H1 (cell line): ENCODE results near the gene SLC2A4. TPM values are rescaled to one million over a fixed set of nuclear protein-coding genes. Genes with fewer than 3 reads are reported as not detected.

Source experiments
- CTCF ChIA-PET: fragments of 300-600 bp; sonication (Branson Sonifier 250); formaldehyde crosslinking; loops from one replicate; lab custom pipeline; 2021; ENCODE audit not compliant: partially characterized antibody; lab: Charles Lee
- POLR2A ChIA-PET: fragments of 300-600 bp; sonication (Branson Sonifier 250); formaldehyde crosslinking; loops from one replicate; lab custom pipeline; 2021; ENCODE audit warnings: inconsistent platforms; ENCODE audit not compliant: partially characterized antibody; lab: Charles Lee
- DNase-seq, 2 experiments: peaks; one replicate each; pipeline versions ENCODE4 v3.0.0 to v3.0.0-alpha.2; 2010 to 2022; ENCODE audit warnings: low spot score in 2 of 2, low read depth in 1 of 2, mixed read lengths in 1 of 2
- FAIRE-seq: peaks from 2 replicates; lab custom pipeline; 2011; peaks lifted over from hg19 to GRCh38; lab: Jason Lieb, UNC
- H2AFZ ChIP-seq: 2 replicates; pipeline ENCODE4 v1.8.1; 2012; ENCODE audit warnings: low read length, inconsistent platforms
- H2AK5ac ChIP-seq: 2 replicates; pipeline ENCODE4 v1.6.1; 2013; ENCODE audit warnings: low read depth, low read length
- H2BK120ac ChIP-seq: replicated peaks from 2 replicates; pipeline ENCODE3; 2013; ENCODE audit warnings: low read depth, low read length, inconsistent platforms
- H2BK12ac ChIP-seq: 2 replicates; pipeline ENCODE4 v1.6.1; 2013; ENCODE audit warnings: low read depth, low read length
- H2BK15ac ChIP-seq: 2 replicates; pipeline ENCODE4 v1.6.1; 2013; ENCODE audit warnings: low read length
- H2BK20ac ChIP-seq: 2 replicates; pipeline ENCODE4 v1.6.1; 2013; ENCODE audit warnings: low read length
- H2BK5ac ChIP-seq: 2 replicates; pipeline ENCODE4 v1.6.1; 2013; ENCODE audit warnings: low read depth, low read length
- H3K14ac ChIP-seq: 2 replicates; pipeline ENCODE4 v1.6.1; 2013; ENCODE audit warnings: inconsistent platforms; ENCODE audit not compliant: insufficient read length
- H3K18ac ChIP-seq: 2 replicates; pipeline ENCODE4 v1.6.1; 2013; ENCODE audit warnings: low read length; ENCODE audit errors: extremely low read depth
- H3K23ac ChIP-seq: 2 replicates; pipeline ENCODE4 v1.6.1; 2013; ENCODE audit warnings: inconsistent platforms; ENCODE audit not compliant: insufficient read length
- H3K23me2 ChIP-seq: 2 replicates; pipeline ENCODE4 v1.6.1; 2013; ENCODE audit warnings: low read depth, low read length
- H3K27ac ChIP-seq: 2 replicates; pipeline ENCODE4 v1.6.1; 2011; ENCODE audit warnings: low read depth, low read length, inconsistent platforms
- H3K27me3 ChIP-seq, 4 experiments: replicated peaks in 1 of 4; 1 replicate in 1 of 4; 2 replicates in 3 of 4; pipeline versions ENCODE4 v1.6.1 to v1.8.1; 2011 to 2013; ENCODE audit warnings: low read length in 3 of 4, mild to moderate bottlenecking in 3 of 4, inconsistent platforms in 2 of 4, mixed read lengths in 2 of 4, moderate library complexity in 1 of 4; ENCODE audit not compliant: control insufficient read depth in 3 of 4, insufficient read depth in 3 of 4; ENCODE audit errors: extremely low read depth in 1 of 4
- H3K36me3 ChIP-seq, 4 experiments: 2 replicates each; pipeline versions ENCODE4 v1.6.1 to v1.8.1; 2011 to 2013; ENCODE audit warnings: mild to moderate bottlenecking in 4 of 4, low read length in 3 of 4, moderate library complexity in 2 of 4, control low read depth in 1 of 4, inconsistent platforms in 1 of 4; ENCODE audit not compliant: insufficient read depth in 4 of 4, control insufficient read depth in 2 of 4
- H3K4ac ChIP-seq: replicated peaks from 2 replicates; pipeline ENCODE3; 2013; ENCODE audit warnings: low read length, low read depth, mixed read lengths, inconsistent platforms; ENCODE audit not compliant: insufficient read length
- H3K4me1 ChIP-seq, 4 experiments: replicated peaks in 1 of 4; 1 replicate in 1 of 4; 2 replicates in 3 of 4; pipeline versions ENCODE4 v1.6.1 to v1.8.1; 2011 to 2013; ENCODE audit warnings: low read length in 3 of 4, inconsistent platforms in 2 of 4, mixed read lengths in 1 of 4; ENCODE audit not compliant: insufficient read depth in 4 of 4, control insufficient read depth in 3 of 4
- H3K4me2 ChIP-seq, 2 experiments: 2 replicates each; pipeline versions ENCODE4 v1.6.1 to v1.8.1; 2011 to 2013; ENCODE audit warnings: low read depth in 2 of 2, low read length in 2 of 2, control low read depth in 1 of 2, inconsistent platforms in 1 of 2, mild to moderate bottlenecking in 1 of 2; ENCODE audit not compliant: insufficient read depth in 1 of 2
- H3K4me3 ChIP-seq, 4 experiments: fragments of 200-600, 300-600 bp in 1 of 4; sonication (generic), shearing (Covaris generic), sonication (Bioruptor Twin) in 1 of 4; 2 replicates each; pipeline versions ENCODE4 v1.5.1 to v1.8.1; 2011 to 2016; ENCODE audit warnings: low read length in 4 of 4, low read depth in 3 of 4, control low read depth in 2 of 4, inconsistent platforms in 2 of 4, mild to moderate bottlenecking in 2 of 4, mixed read lengths in 1 of 4, moderate library complexity in 1 of 4; ENCODE audit not compliant: insufficient read depth in 2 of 4; ENCODE audit errors: extremely low read depth in 1 of 4
- H3K56ac ChIP-seq: replicated peaks from 2 replicates; pipeline ENCODE3; 2013; ENCODE audit warnings: low read depth, mild to moderate bottlenecking, mixed read lengths, low read length, inconsistent platforms; ENCODE audit not compliant: insufficient read length
- H3K79me1 ChIP-seq: 2 replicates; pipeline ENCODE4 v1.6.1; 2013; ENCODE audit warnings: low read depth, low read length, control low read depth
- H3K79me2 ChIP-seq, 2 experiments: 2 replicates each; pipeline versions ENCODE4 v1.6.1 to v1.8.1; 2012 to 2013; ENCODE audit warnings: low read length in 2 of 2, mild to moderate bottlenecking in 2 of 2, inconsistent platforms in 1 of 2; ENCODE audit not compliant: insufficient read depth in 2 of 2, control insufficient read depth in 1 of 2
- H3K9ac ChIP-seq, 4 experiments: replicated peaks in 1 of 4; 1 replicate in 1 of 4; 2 replicates in 3 of 4; pipeline versions ENCODE4 v1.6.1 to v1.8.1; 2011 to 2013; ENCODE audit warnings: low read depth in 3 of 4, low read length in 3 of 4, control low read depth in 2 of 4, mild to moderate bottlenecking in 2 of 4, moderate library complexity in 2 of 4, inconsistent platforms in 1 of 4; ENCODE audit errors: extremely low read depth in 1 of 4
- H3K9me3 ChIP-seq, 2 experiments: 2 replicates each; pipeline versions ENCODE4 v1.6.1 to v1.8.1; 2012 to 2013; ENCODE audit warnings: mild to moderate bottlenecking in 2 of 2, moderate library complexity in 2 of 2, control low read depth in 1 of 2, inconsistent platforms in 1 of 2, low read depth in 1 of 2, low read length in 1 of 2, mixed read lengths in 1 of 2; ENCODE audit not compliant: insufficient read depth in 2 of 2
- H4K20me1 ChIP-seq, 2 experiments: replicated peaks in 1 of 2; 2 replicates each; pipeline versions ENCODE3 to v1.8.1; 2011 to 2013; ENCODE audit warnings: inconsistent platforms in 2 of 2, low read length in 2 of 2, mild to moderate bottlenecking in 1 of 2; ENCODE audit not compliant: insufficient read depth in 2 of 2, control insufficient read depth in 1 of 2
- H4K5ac ChIP-seq: 2 replicates; pipeline ENCODE4 v1.6.1; 2013; ENCODE audit warnings: low read length, low read depth, mixed read lengths, inconsistent platforms; ENCODE audit not compliant: insufficient read length
- H4K8ac ChIP-seq: 2 replicates; pipeline ENCODE4 v1.8.0; 2013; ENCODE audit warnings: mild to moderate bottlenecking, moderate library complexity, low read length, inconsistent platforms; ENCODE audit not compliant: insufficient read depth; ENCODE audit errors: extremely low read depth
- H4K91ac ChIP-seq: replicated peaks from 2 replicates; pipeline ENCODE3; 2013; ENCODE audit warnings: low read length, mixed read lengths, inconsistent platforms; ENCODE audit not compliant: insufficient read length
- ASH2L ChIP-seq: fragments of 200-600, 300-600 bp; sonication (generic); IDR thresholded peaks from one replicate; pipeline ENCODE4 v1.7.1; 2017; ENCODE audit warnings: low read length
- E2F6 ChIP-seq: IDR thresholded peaks from 2 replicates; pipeline ENCODE4 v1.6.1; 2012; ENCODE audit warnings: inconsistent platforms
- HDAC2 ChIP-seq, 2 experiments: fragments of 300-600 bp in 1 of 2; sonication (generic) in 1 of 2; IDR thresholded peaks; 2 replicates each; pipeline ENCODE4 v1.6.1; 2011 to 2012; ENCODE audit warnings: low read depth in 2 of 2, low read length in 2 of 2, mild to moderate bottlenecking in 2 of 2, moderate library complexity in 2 of 2, borderline replicate concordance in 1 of 2, inconsistent platforms in 1 of 2
- KDM1A ChIP-seq: fragments of 200-600, 300-600 bp; sonication (generic); IDR thresholded peaks from 2 replicates; pipeline ENCODE4 v1.7.1; 2016; ENCODE audit warnings: mild to moderate bottlenecking, low read length, borderline replicate concordance
- NRF1 ChIP-seq: IDR thresholded peaks from 2 replicates; pipeline ENCODE4 v1.6.1; 2011; ENCODE audit warnings: mild to moderate bottlenecking, low read depth, low read length, improper control_type of control experiment
- RXRA ChIP-seq: IDR thresholded peaks from 2 replicates; pipeline ENCODE4 v1.6.1; 2011; ENCODE audit warnings: low read depth, mild to moderate bottlenecking, low read length, moderate library complexity; ENCODE audit not compliant: insufficient read depth
- WGBS, 2 experiments: shearing (Covaris generic) in 1 of 2; methylation state at CpG; one replicate each; pipeline versions ENCODE4 v1.1.6 to v1.1.7; 2013 to 2015; ENCODE audit warnings: low lambda C conversion rate in 2 of 2, mixed read lengths in 2 of 2, inconsistent platforms in 1 of 2, low coverage in 1 of 2, missing lambda C conversion rate in 1 of 2; ENCODE audit not compliant: insufficient replicate concordance in 2 of 2, insufficient coverage in 1 of 2, insufficient read length in 1 of 2; ENCODE audit errors: extremely low coverage in 1 of 2, missing lambda C conversion rate in 1 of 2; 5-methylcytosine and 5-hydroxymethylcytosine counted together
- polyA plus RNA-seq, 7 experiments: library from polyadenylated mRNA; depleted of rRNA in 3 of 7; stranded (reverse) in 5 of 7; unstranded in 2 of 7; fragments of >200 nt in 5 of 7; fragments of 200-250 nt in 2 of 7; gene quantifications; 1 replicate in 5 of 7; 2 replicates in 1 of 7; 4 replicates in 1 of 7; pipeline versions ENCODE4 v1.2.1 to v1.2.3, GENCODE V29; 2011 to 2013; ENCODE audit warnings: missing spikeins in 2 of 7, mixed read lengths in 2 of 7
- total RNA-seq: library from RNA; stranded (reverse); fragmentation: NEBNext Ultra II Directional; extraction: Animal tissue kit (Norgen Biotek cat#: 25700); gene quantifications from 2 replicates; pipeline ENCODE4 v1.2.1, GENCODE V29; 2021

Gene SLC2A4
- total and polyA plus RNA-seq, 2 of the 8 experiments (the other 6 are each of a cell fraction or from before 2014, with no cell fraction given) = 5.7 to 6.9 TPM

- Histone ChIP-seq H3K9ac (peak overlapping the region in 1 of 4 experiments; percentile 67; a peak in 1 of 7 replicates), H2AFZ (no peak overlapping the region), H4K91ac (no peak overlapping the region), H3K14ac (no peak overlapping the region), H3K4me1 (peaks cover 0 to 20% (median 8%) of the 10 kb centered on the region in 4 experiments; a peak in 5 of 7 replicates), H4K8ac (no peak overlapping the region; the same call in 1 of the 2 replicates), H3K27me3 (peaks cover 0 to 13% (median 7%) of the 10 kb centered on the region in 4 experiments; a peak in 6 of 7 replicates), H2BK120ac (no peak overlapping the region), H3K79me1 (no peaks in the 10 kb centered on the region), H2AK5ac (no peak overlapping the region), H2BK15ac (peak overlapping the region; percentile 72; the same call in 1 of the 2 replicates), H2BK20ac (no peak overlapping the region), H3K56ac (no peak overlapping the region), H3K23me2 (peaks cover 11% of the 10 kb centered on the region), H3K4me2 (peak overlapping the region; percentile 45 to 100), H3K36me3 (peaks cover 0 to 6% (median 3%) of the 10 kb centered on the region in 4 experiments; a peak in 3 of 8 replicates), H3K79me2 (no peaks in the 10 kb centered on the region), H4K5ac (no peak overlapping the region), H3K23ac (no peak overlapping the region), H3K27ac (no peak overlapping the region), H4K20me1 (peaks cover 0 to 7% of the 10 kb centered on the region in 2 experiments), H3K18ac (no peak overlapping the region), H2BK5ac (no peak overlapping the region), H2BK12ac (no peak overlapping the region), H3K4ac (no peak overlapping the region), H3K4me3 (peak overlapping the region; percentile 76 to 83 (median 78); a peak in 7 of 8 replicates), H3K9me3 (no peaks in the 10 kb centered on the region)
- WGBS, 2 experiments = 78% methylated on average over 6 of the region's 6 CpGs; no CpG with 5 or more reads in 1 of the 2 experiments
- no peak for DNase-seq
- ChIA-PET POLR2A (interaction anchor here (0.6 to 7.7 kb wide), 22 partner anchors 8 to 291 kb away, joined by 3 to 94 read pairs (median 6); partner anchors contain the start of genes ACADVL, CLDN7, CTDNEP1 and DLG4), CTCF (interaction anchor here (0.5 to 4.8 kb wide), 12 partner anchors 9 to 278 kb away, joined by 3 to 46 read pairs (median 5); partner anchors contain the start of genes ACAP1 and GABARAP)
- TF ChIP-seq KDM1A (peak; percentile 66; the same call in 1 of the 2 replicates), NRF1 (no peak), E2F6 (no peak), ASH2L (no peak), HDAC2 (IDR thresholded peaks at IDR 0.05; ENCODE audit: borderline replicate concordance in 1 of 2, low read depth in 2 of 2, low read length in 2 of 2) (no peak), RXRA (no peak)
- no peak for FAIRE-seq
These were observed 1.3 kb downstream of the SLC2A4 start for GRCh38 chr17:7282752-7283321.
